GM18870 (cell line): ENCODE measurements around the gene CLIC1.
"Not testable (repeated sequence)": the region's sequence is repeated elsewhere in the genome, so short reads cannot be mapped to it uniquely, and the experiment has no call there.

Experiments
- ATAC-seq: cut with Tn5 transposase; IDR thresholded peaks from one replicate; pipeline ENCODE4 v1.9.1; 2021; ENCODE audit warnings: moderate library complexity; ENCODE audit not compliant: unreplicated experiment

The CLIC1 gene

GRCh38 chr6:31723980-31724691, 12.2 kb downstream of the CLIC1 start:
- no peak for ATAC-seq

DNA sequence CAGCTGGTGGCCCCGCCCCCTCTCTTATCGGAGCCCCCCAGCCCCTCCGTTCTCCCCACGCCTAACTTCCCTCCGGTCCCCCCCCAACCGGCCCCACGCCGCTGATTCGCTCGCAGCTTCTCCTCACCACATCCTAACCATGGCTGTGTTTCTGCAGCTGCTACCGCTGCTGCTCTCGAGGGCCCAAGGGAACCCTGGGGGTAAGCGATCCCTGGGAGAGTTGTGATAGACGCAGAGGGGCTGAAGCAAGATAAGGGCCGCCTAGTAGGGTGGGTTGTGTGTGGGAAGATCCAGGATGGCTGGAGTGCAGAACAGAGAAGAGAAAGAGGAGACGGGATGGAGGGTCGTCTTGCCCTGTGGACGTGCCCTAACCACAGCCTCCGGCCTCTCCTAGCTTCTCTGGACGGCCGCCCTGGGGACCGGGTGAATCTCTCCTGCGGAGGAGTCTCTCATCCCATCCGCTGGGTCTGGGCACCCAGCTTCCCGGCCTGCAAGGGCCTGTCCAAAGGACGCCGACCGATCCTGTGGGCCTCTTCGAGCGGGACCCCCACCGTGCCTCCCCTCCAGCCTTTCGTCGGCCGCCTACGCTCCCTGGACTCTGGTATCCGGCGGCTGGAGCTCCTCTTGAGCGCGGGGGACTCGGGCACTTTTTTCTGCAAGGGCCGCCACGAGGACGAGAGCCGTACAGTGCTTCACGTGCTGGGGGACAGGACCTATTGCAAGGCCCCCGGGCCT, 12.9 kb downstream of the CLIC1 start, which contains the start of gene MPIG6B:
Gene MPIG6B (plus strand): TSS at position 129 of the 735 bp plus-strand sequence. CDS start 11 bp downstream, at position 140.
- ATAC-seq = no peak

GRCh38 chr6:31722173-31722572, 14.2 kb downstream of the CLIC1 start:
- ATAC-seq = no peak

DNA sequence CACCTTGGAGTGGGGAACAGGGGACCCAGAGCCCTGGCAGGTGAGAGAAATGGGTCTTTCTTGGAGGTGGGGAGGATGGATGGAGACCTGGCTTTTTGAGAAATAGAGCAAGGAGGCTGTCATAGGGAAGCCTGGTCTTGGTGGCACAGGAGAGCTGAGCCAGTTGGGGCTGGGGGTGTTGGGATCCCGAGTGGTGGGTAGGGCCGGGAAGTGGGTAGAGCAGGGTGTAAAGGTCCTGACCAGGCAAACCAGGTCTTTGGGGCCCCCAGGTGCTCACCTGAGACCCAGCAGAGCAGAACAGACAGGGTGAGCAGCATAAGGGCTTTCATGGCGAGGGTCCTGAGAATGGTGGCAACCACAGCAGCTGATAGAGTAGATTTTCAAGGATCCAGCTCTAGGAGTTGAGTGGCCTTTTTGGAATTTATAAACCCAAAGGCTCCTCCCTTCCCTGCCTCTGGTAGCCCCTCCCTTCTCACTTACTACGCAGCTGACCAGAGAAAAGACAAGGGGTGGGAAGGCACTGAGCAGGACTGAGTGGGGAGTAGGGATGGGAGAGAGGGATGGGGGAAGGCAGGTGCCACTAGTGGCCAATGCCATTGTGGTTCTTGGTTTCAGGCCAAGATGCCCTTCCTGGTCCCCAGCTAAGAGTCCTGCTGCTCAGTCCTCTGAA, 14.8 kb downstream of the CLIC1 start, which contains the start of gene LY6G6C:
Gene LY6G6C (minus strand): TSS at position 396 of the 670 bp plus-strand sequence. CDS start 67 bp downstream, at position 329.
- no peak for ATAC-seq

- ATAC-seq = no peak
Measured at GRCh38 chr6:31720196-31720770, 16.0 kb downstream of the CLIC1 start.

DNA sequence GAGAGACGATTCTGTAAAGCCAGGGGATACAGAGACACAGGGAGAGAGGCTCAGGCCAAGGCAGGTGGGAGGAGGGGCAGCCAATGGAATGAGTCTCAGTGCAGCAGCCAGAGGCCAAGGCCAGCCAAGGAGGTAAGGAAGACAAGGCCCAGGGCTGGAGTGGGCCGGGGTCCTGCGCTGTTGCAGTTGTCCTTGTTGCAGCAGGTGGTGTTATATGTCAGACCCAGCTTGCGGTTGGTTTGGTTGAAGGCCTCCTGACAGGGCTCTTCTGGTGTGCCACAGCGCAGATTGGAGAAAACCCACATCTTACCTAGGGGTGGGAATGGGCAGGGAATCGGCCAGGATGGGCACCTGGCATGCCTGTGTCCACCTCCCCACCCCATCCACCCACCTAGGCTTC, 17.3 kb downstream of the CLIC1 start:
- no peak for ATAC-seq

DNA sequence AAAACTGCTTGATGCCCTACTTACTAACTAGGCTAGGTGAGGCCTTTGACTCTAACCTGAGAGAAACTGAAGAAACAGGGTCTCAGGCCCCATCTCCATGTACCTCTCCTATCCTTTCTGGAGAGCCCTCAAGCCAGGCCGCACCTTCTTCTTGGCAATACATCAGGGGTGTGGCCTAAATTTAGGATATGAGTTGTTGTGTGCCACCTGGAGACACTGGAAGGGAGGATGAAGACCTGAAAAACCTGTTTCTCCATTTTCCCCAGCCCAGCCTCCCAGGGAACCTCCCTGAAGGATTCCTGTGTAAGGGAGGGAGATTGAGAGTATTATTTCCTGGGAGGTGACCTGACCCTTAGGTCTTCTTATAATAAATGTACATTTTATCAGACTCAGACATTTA, 18.1 kb downstream of the CLIC1 start:
- no peak for ATAC-seq

GRCh38 chr6:31717499-31718222, 18.7 kb downstream of the CLIC1 start:
- ATAC-seq = no peak

DNA sequence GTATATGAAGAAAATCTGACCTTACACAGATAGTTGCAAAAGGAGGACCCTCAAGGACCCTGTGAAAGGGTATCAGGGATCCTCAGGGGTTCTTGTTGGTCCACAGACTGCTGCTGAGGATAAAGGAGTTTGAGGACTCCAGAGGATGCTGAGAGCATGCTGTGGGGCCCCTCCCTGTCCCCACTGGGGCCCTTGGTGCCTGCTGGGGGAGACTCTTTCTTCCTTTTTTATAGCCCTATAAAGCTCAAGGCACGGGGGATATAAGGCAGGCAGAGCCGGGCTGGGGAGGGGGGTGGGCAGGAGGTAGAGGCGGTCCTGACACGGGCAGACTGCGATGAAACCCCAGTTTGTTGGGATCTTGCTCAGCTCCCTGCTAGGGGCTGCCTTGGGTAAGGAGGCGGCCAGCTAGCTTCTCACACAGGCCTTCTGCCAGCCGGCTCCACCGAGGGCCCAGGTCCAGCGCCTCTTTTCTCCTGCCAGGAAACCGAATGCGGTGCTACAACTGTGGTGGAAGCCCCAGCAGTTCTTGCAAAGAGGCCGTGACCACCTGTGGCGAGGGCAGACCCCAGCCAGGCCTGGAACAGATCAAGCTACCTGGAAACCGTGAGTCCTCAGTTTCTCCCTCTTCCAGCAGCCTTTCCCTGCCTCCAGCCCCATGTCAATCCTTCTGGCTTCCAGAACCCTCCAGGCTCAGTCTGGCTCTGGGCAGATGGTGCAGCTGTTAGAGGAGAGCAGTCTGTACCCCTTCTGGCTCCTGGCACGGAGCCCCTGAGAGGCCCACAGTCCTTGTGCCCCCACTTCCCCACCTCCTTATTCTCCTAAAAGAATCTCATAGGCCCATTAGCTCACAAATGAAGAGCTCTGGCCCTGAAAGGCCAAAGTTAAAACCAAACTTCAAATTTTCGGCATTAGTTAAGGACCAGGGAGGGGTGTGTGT, 21.0 kb downstream of the CLIC1 start, which contains the start of gene LY6G6D:
Gene LY6G6D (plus strand): TSS at position 327 of the 937 bp plus-strand sequence. CDS start 8 bp downstream, at position 335.
- no peak for ATAC-seq

GRCh38 chr6:31713991-31714684, 22.2 kb downstream of the CLIC1 start:
- no peak for ATAC-seq

- ATAC-seq = no peak
Measured at GRCh38 chr6:31713465-31713864, 22.9 kb downstream of the CLIC1 start.

DNA sequence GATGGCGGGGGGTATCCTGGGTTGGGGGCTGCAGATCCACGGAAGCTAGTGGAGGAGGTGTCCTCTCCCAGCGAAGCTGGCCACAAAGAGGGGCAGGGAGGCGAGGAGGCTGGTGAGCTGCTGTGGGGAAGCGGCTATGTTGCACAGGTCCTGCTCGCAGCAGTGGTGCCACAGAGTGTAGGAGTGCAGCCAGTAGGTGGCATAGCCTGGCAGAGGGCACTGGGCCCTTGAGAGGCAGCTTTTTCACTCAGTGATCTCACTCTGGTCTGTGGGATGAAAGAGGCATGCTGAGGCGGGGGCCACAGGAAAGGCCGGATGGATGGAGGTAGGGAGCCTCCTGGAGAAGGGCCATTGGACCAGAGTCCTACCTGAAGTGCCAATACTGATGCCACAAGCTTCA, 24.0 kb downstream of the CLIC1 start:
- no peak for ATAC-seq

DNA sequence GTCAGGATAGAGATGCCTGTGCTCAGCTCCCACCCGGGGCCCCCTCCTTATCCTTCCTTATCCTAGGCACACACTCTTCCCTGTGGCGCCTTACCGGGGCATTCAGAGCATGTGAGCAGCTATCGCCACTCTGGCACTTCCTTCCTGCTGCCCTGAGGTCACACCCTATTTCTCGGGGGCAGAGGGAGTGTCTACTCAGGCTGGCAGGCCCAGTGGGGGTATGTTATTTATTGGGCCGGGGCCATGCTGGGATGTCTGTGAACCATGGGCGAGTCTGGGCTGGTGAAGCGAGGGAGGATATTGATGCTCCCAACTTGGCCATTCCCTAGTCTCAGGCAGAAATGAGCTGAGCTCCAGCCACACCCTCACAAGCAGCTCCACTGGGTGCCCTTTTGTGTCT, 25.1 kb downstream of the CLIC1 start:
- ATAC-seq = no peak

GRCh38 chr6:31710523-31711219, 25.7 kb downstream of the CLIC1 start:
- no peak for ATAC-seq

DNA sequence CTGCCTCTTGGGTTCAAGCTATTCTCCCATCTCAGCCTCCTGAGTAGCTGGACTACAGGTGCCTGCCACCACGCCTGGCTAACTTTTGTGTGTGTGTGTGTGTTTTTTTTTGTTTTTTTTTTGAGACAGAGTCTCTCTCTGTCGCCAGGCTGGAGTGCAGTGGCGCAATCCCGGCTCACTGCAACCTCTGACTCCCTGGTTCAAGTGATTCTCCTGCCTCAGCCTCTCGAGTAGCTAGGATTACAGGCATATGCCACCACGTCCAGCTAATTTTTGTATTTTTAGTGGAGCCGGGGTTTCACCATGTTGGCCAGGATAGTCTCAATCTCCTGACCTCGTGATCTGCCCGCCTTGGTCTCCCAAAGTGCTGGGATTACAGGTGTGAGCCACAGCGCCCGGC, 27.2 kb downstream of the CLIC1 start:
- not testable (repeated sequence) for ATAC-seq

DNA sequence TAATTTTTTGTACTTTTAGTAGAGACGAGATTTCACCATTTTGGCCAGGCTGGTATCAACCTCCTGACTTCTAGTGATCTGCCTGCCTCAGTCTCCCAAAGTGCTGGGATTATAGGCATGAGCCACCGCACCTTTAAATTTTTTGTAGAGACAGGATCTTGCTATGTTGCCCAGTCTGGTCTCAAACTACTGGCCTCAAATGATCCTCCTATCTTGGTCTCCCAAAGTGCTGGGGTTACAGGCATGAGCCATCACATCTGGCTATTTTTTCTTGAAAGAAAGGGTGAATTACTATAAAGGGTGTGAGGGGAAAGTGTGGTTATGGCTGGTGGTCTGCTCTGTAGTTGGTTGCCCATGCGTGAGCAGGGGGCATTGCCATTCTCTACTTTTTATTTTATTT, 28.1 kb downstream of the CLIC1 start:
- ATAC-seq = no peak

GRCh38 chr6:31707701-31708100, 28.6 kb downstream of the CLIC1 start:
- ATAC-seq = no peak

- ATAC-seq = no peak
Measured at GRCh38 chr6:31706599-31706998, 29.7 kb downstream of the CLIC1 start, which contains the start of gene LY6G6F. LY6G6F (plus strand) TSS chr6:31706866; CDS start chr6:31706907, 41 bp downstream.
